Thyroid gland (tissue), 4 donors: ENCODE data around the gene ARSI. TPM values are rescaled to one million over a fixed set of nuclear protein-coding genes. Genes with fewer than 3 reads are reported as not detected.
"Not testable (repeated sequence)": the region's sequence is repeated elsewhere in the genome, so short reads cannot be mapped to it uniquely, and the experiment has no call there.

Source experiments
- DNase-seq, 2 donors: peaks; one replicate each; pipeline ENCODE4 v3.0.0-alpha.2; 2019
- H3K27ac ChIP-seq, 3 donors: fragments of 200-600 bp; sonication (generic); 1 replicate in 2 of 3; 2 replicates in 1 of 3; pipeline ENCODE4 v1.5.1; 2016 to 2019; ENCODE audit warnings: mild to moderate bottlenecking in 1 of 3, moderate library complexity in 1 of 3
- H3K27me3 ChIP-seq: fragments of 200-600 bp; sonication (generic); one replicate; pipeline ENCODE4 v1.5.1; 2019
- H3K36me3 ChIP-seq, 2 donors: fragments of 200-600 bp; sonication (generic); one replicate each; pipeline ENCODE4 v1.5.1; 2016 to 2019
- H3K4me1 ChIP-seq, 2 donors: fragments of 200-600 bp; sonication (generic); one replicate each; pipeline ENCODE4 v1.5.1; 2017 to 2019
- H3K4me3 ChIP-seq, 3 donors: fragments of 200-600 bp; sonication (generic); replicated peaks in 1 of 3; 1 replicate in 2 of 3; 2 replicates in 1 of 3; pipeline ENCODE4 v1.5.1; 2016; ENCODE audit warnings: mild to moderate bottlenecking in 1 of 3
- H3K9me3 ChIP-seq: fragments of 200-600 bp; sonication (generic); one replicate; pipeline ENCODE4 v1.5.1; 2017
- POLR2A ChIP-seq, 2 donors: fragments of 450-650 bp; IDR thresholded peaks; one replicate each; pipeline ENCODE4 v1.6.1; 2017; ENCODE audit warnings: antibody characterized with exemption in 2 of 2, mild to moderate bottlenecking in 2 of 2, moderate library complexity in 1 of 2
- WGBS, 2 donors: methylation state at CpG; one replicate each; pipeline ENCODE4 v1.1.5; 2017; 5-methylcytosine and 5-hydroxymethylcytosine counted together
- intact Hi-C: fragments of 100-400 bp; cut with DNase I; formaldehyde crosslinking; loops from one replicate; pipeline ENCODE4 v1.15.1; 2023
- total RNA-seq, 4 donors: library from RNA; depleted of rRNA; stranded (reverse); fragments of >200 nt; gene quantifications; one replicate each; pipeline ENCODE4 v1.2.3, GENCODE V29; 2016
- TF ChIP-seq, protein P1 (sequence below), 6 experiments: fragments of 200-600 bp in 3 of 6; fragments of 450-650 bp in 3 of 6; sonication (generic) in 3 of 6; IDR thresholded peaks; one replicate each; pipeline ENCODE4 v1.5.1; 2016 to 2019; ENCODE audit warnings: antibody characterized with exemption in 6 of 6, mild to moderate bottlenecking in 2 of 6, inconsistent platforms in 1 of 6, moderate library complexity in 1 of 6

Gene ARSI
- total RNA-seq, 4 donors from 2014 or later, result 0.22 to 0.67 TPM; not detected in 2

DNA sequence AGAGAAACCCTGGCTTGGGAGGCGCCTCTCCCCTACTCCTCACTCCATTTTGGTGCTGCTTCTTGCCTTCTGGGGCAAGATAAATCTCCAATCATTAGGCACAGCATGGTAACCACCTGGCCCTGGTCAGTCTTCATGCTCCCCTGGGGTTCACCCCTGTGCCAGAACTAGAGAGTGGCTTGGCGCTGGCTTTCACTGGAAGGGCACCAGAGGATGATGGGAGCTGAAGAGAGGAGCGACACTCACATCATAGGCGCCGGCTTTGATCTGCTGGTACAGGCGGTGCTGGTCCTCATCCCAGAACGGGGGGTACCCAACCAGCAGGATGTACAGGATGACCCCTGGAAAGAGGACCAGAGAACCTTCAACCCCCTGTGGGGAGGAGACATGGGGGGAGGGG is 51.2 kb downstream of the ARSI start:
- H3K4me1 ChIP-seq, result no peaks in the 10 kb centered on the region
- H3K27ac ChIP-seq, result no peak overlapping the region
- no peaks in the 10 kb centered on the region for H3K36me3 ChIP-seq
- DNase-seq, result no peak
- no peak overlapping the region for H3K4me3 ChIP-seq
- 92% methylated on average over 7 of the region's 7 CpGs for WGBS, 2 donors
- intact Hi-C loops, result no loop called here
- no peak for TF ChIP-seq POLR2A (IDR thresholded peaks at IDR 0.05)
- TF ChIP-seq, protein P1, sequence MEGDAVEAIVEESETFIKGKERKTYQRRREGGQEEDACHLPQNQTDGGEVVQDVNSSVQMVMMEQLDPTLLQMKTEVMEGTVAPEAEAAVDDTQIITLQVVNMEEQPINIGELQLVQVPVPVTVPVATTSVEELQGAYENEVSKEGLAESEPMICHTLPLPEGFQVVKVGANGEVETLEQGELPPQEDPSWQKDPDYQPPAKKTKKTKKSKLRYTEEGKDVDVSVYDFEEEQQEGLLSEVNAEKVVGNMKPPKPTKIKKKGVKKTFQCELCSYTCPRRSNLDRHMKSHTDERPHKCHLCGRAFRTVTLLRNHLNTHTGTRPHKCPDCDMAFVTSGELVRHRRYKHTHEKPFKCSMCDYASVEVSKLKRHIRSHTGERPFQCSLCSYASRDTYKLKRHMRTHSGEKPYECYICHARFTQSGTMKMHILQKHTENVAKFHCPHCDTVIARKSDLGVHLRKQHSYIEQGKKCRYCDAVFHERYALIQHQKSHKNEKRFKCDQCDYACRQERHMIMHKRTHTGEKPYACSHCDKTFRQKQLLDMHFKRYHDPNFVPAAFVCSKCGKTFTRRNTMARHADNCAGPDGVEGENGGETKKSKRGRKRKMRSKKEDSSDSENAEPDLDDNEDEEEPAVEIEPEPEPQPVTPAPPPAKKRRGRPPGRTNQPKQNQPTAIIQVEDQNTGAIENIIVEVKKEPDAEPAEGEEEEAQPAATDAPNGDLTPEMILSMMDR (IDR thresholded peaks at IDR 0.05), result no peak
- no peaks in the 10 kb centered on the region for H3K9me3 ChIP-seq
- no peaks in the 10 kb centered on the region for H3K27me3 ChIP-seq

DNA sequence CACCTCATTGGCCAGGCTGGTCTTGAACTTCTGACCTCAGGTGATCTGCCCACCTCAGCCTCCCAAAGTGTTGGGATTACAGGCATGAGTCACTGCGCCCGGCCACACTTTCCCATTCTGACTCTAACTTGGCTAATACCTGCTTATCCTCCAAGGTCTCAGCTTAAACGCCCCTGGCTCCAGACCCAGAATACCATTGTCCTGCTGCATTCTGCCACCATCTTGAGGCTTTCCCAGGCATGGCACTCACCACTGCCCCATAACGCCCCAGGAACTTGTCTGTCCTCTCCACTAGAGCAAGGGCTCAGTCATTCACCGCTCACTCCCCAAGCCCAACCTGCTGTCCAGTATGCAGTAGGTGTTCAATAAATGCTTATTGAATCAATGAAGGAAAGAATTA is 53.0 kb downstream of the ARSI start:
- TF ChIP-seq, protein P1 (IDR thresholded peaks at IDR 0.05), result no peak
- no peak for TF ChIP-seq POLR2A (IDR thresholded peaks at IDR 0.05)
- H3K27me3 ChIP-seq, result no peaks in the 10 kb centered on the region
- H3K4me3 ChIP-seq, result no peak overlapping the region
- DNase-seq, result no peak
- no peaks in the 10 kb centered on the region for H3K9me3 ChIP-seq
- no peak overlapping the region for H3K27ac ChIP-seq
- 78 to 81% methylated on average over 5 of the region's 5 CpGs for WGBS, 2 donors
- H3K36me3 ChIP-seq, result no peaks in the 10 kb centered on the region
- H3K4me1 ChIP-seq, result no peaks in the 10 kb centered on the region
- intact Hi-C loops, result no loop called here

DNA sequence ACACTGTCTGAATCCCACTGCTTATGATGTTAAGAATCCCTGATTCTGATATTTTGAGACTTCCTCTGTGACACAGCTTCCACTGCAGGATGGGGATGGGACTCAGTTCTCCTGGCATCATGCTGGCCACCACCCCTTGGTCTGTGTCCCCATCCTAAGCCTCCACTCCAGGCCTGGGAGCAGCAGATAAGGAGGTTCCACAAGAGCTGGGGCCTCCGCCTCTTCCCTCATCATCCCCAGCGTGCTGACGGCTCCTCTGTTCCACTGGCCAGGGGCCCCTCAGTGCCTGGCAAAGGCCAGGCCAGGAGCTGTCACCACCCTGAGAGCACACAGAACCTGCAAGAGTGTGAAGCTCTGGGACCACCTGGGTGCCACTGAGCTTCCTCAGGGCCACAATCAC is 53.8 kb downstream of the ARSI start:
- no peaks in the 10 kb centered on the region for H3K9me3 ChIP-seq
- no peak overlapping the region for H3K27ac ChIP-seq
- no peak overlapping the region for H3K4me3 ChIP-seq
- 90 to 95% methylated on average over 3 of the region's 3 CpGs for WGBS, 2 donors
- no peak for DNase-seq
- H3K36me3 ChIP-seq, result no peaks in the 10 kb centered on the region
- H3K27me3 ChIP-seq, result no peaks in the 10 kb centered on the region
- TF ChIP-seq, protein P1 (IDR thresholded peaks at IDR 0.05), result no peak
- TF ChIP-seq POLR2A (IDR thresholded peaks at IDR 0.05), result no peak
- H3K4me1 ChIP-seq, result no peaks in the 10 kb centered on the region
- intact Hi-C loops, result no loop called here

DNA sequence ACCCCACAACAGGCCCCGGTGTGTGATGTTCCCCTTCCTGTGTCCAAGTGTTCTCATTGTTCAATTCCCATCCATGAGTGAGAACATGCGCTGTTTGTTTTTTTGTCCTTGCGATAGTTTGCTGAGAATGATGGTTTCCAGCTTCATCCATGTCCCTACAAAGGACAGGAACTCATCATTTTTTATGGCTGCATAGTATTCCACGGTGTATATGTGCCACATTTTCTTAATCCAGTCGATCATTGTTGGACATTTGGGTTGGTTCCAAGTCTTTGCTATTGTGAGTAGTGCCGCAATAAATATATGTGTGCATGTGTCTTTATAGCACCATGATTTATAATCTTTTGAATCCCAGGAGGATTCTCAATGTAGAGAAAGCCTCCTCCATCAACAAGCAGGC is 54.2 kb downstream of the ARSI start:
- H3K9me3 ChIP-seq, H3K4me1 ChIP-seq, intact Hi-C loops, DNase-seq, H3K27ac ChIP-seq, H3K4me3 ChIP-seq, H3K36me3 ChIP-seq, H3K27me3 ChIP-seq: not testable (repeated sequence)
- WGBS, 2 donors, result 93 to 94% methylated on average over 6 of the region's 6 CpGs

DNA sequence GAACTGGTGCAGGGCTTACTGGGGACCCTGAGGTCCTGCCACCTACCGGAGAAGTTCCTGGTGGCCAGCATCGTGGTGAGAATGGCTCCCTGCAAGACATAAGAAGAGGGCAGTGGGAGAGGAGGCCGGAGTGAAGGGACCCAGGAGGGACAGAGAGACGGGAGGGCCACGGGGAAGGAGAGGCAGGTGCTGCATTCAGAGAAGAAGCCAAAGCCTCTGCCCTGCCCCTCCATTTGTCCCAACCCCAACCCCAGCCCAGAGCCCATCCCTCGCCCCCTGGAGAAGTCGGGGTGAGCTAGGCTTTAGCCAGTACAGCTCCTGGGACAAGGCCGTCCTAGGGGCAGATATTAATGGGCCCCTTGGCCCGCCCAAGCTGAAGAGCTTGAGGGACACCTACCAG is 55.0 kb downstream of the ARSI start:
- Histone ChIP-seq H3K36me3 (no peaks in the 10 kb centered on the region), H3K27me3 (no peaks in the 10 kb centered on the region), H3K4me1 (no peaks in the 10 kb centered on the region), H3K27ac (no peak overlapping the region), H3K9me3 (no peaks in the 10 kb centered on the region), H3K4me3 (no peak overlapping the region)
- intact Hi-C loops, result no loop called here
- 94 to 95% methylated on average over 9 of the region's 9 CpGs for WGBS, 2 donors
- DNase-seq, result no peak
- TF ChIP-seq, protein P1 (IDR thresholded peaks at IDR 0.05), result no peak

DNA sequence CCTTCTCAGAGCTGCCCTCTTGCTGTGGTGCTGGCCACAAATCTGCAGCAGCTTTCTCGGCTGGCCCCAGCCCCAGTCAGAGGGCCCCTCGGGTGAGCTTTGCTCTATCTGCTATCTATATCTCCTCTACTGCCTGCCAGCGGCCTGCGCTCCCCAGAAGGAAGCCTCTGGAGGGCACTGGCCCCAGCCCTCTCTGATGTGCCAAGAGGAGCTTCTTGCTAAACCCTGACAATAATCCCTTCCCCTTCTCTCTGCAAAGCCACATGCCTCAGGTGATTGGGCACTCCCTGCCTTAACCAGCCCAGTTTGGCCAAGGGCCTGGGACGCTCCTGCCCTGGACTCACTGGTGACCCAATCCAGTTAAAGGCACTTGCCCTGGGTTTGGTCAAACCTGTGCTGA is 55.9 kb downstream of the ARSI start:
- WGBS, 2 donors, result 79 to 91% methylated on average over 4 to 5 of the region's 5 CpGs
- intact Hi-C loops, result no loop called here
- TF ChIP-seq, protein P1 (IDR thresholded peaks at IDR 0.05), result no peak
- no peak for TF ChIP-seq POLR2A (IDR thresholded peaks at IDR 0.05)

More for the DNA sequence above, 55.9 kb downstream of the ARSI start:
- H3K27ac ChIP-seq, result no peak overlapping the region
- H3K36me3 ChIP-seq, result no peaks in the 10 kb centered on the region
- no peaks in the 10 kb centered on the region for H3K4me1 ChIP-seq
- no peak for DNase-seq
- H3K4me3 ChIP-seq, result no peak overlapping the region
- H3K9me3 ChIP-seq, result no peaks in the 10 kb centered on the region
- H3K27me3 ChIP-seq, result no peaks in the 10 kb centered on the region
